CD4-positive, alpha-beta T cell (primary cell): ENCODE data around the gene RSF1. TPM values are rescaled to one million over a fixed set of nuclear protein-coding genes. Genes with fewer than 3 reads are reported as not detected.
"Not testable (repeated sequence)": the region's sequence is repeated elsewhere in the genome, so short reads cannot be mapped to it uniquely, and the experiment has no call there.

Source experiments
- ATAC-seq: fragments of 200-7000 bp; cut with Tn5 transposase; one replicate; pipeline ENCODE4 v1.10.0; 2022; ENCODE audit warnings: mild to moderate bottlenecking; ENCODE audit not compliant: poor library complexity
- CTCF ChIA-PET: fragments of 350-600 bp; sonication (Branson Sonifier 250); formaldehyde crosslinking; loops from one replicate; lab custom pipeline; 2021; ENCODE audit warnings: antibody characterized with exemption, inconsistent platforms; lab: Charles Lee
- POLR2A ChIA-PET: fragments of 350-600 bp; sonication (Branson Sonifier 250); formaldehyde crosslinking; loops from one replicate; lab custom pipeline; 2021; ENCODE audit warnings: antibody characterized with exemption, inconsistent platforms; lab: Charles Lee
- DNase-seq, 14 experiments: peaks; one replicate each; pipeline ENCODE4 v3.0.0-alpha.2; 2013 to 2020; ENCODE audit warnings: mixed read lengths in 2 of 14
- H3K27ac ChIP-seq, 2 donors: one replicate each; pipeline versions ENCODE4 v1.5.1 to v1.7.0; 2013; ENCODE audit warnings: low read length in 2 of 2, low read depth in 1 of 2, mild to moderate bottlenecking in 1 of 2
- H3K27me3 ChIP-seq, 2 experiments: 1 replicate in 1 of 2; 2 replicates in 1 of 2; pipeline versions ENCODE4 v1.6.1 to v1.7.0; 2013; ENCODE audit warnings: low read length in 2 of 2, control low read depth in 1 of 2, mild to moderate bottlenecking in 1 of 2, moderate library complexity in 1 of 2; ENCODE audit not compliant: insufficient read depth in 2 of 2, control insufficient read depth in 1 of 2
- H3K36me3 ChIP-seq: one replicate; pipeline ENCODE4 v1.6.1; 2013; ENCODE audit warnings: low read length, control low read depth; ENCODE audit not compliant: insufficient read depth
- H3K4me1 ChIP-seq: one replicate; pipeline ENCODE4 v1.6.1; 2013; ENCODE audit warnings: low read length, control low read depth; ENCODE audit not compliant: insufficient read depth
- H3K4me3 ChIP-seq: one replicate; pipeline ENCODE4 v1.5.1; 2013; ENCODE audit warnings: mild to moderate bottlenecking, low read length, moderate library complexity
- H3K9me3 ChIP-seq, 2 experiments: 1 replicate in 1 of 2; 2 replicates in 1 of 2; pipeline versions ENCODE4 v1.6.1 to v1.7.0; 2013; ENCODE audit warnings: low read length in 2 of 2, mild to moderate bottlenecking in 2 of 2, control low read depth in 1 of 2, moderate library complexity in 1 of 2; ENCODE audit not compliant: control insufficient read depth in 1 of 2, insufficient read depth in 1 of 2
- H3K27ac Mint-ChIP-seq: one replicate; pipeline ENCODE4 v1.8.0; 2020; ENCODE audit warnings: mixed read lengths
- H3K27me3 Mint-ChIP-seq: one replicate; pipeline ENCODE4 v1.8.0; 2021; ENCODE audit warnings: mixed read lengths
- H3K36me3 Mint-ChIP-seq: one replicate; pipeline ENCODE4 v1.8.0; 2021; ENCODE audit warnings: low read depth, mixed read lengths
- H3K4me1 Mint-ChIP-seq: one replicate; pipeline ENCODE4 v1.8.0; 2021; ENCODE audit warnings: low read depth, mixed read lengths
- H3K4me3 Mint-ChIP-seq: one replicate; pipeline ENCODE4 v1.8.0; 2020; ENCODE audit warnings: mild to moderate bottlenecking, mixed read lengths
- H3K9me3 Mint-ChIP-seq: one replicate; pipeline ENCODE4 v1.8.0; 2020; ENCODE audit warnings: mixed read lengths
- CTCF ChIP-seq: fragments of 200-600 bp; IDR thresholded peaks from one replicate; pipeline ENCODE4 v1.8.0; 2022; ENCODE audit warnings: antibody characterized with exemption, mild to moderate bottlenecking
- intact Hi-C, 2 experiments: fragments of 100-400 bp; cut with DNase I in 1 of 2; cut with micrococcal nuclease in 1 of 2; formaldehyde crosslinking; loops; one replicate each; pipeline versions ENCODE4 v1.15.1 to v1.9.0; 2023 to 2025; cut with DNase I, micrococcal nuclease
- total RNA-seq, 174 experiments: library from RNA in 2 of 174; stranded (reverse) in 2 of 174; gene quantifications; one replicate each; pipeline ENCODE4 v1.2.3 and lab custom pipeline; 2021 to 2026

The RSF1 gene
- total RNA-seq, 2 experiments from 2014 or later = 87.7 to 91.9 TPM

- Mint-ChIP-seq H3K4me3 (no peak overlapping the region), H3K27me3 (no peaks in the 10 kb centered on the region), H3K36me3 (no peaks in the 10 kb centered on the region), H3K27ac (no peak overlapping the region), H3K9me3 (no peaks in the 10 kb centered on the region), H3K4me1 (no peaks in the 10 kb centered on the region)
- DNase-seq (no peak), ATAC-seq (no peak)
- H3K27ac ChIP-seq = no peak overlapping the region
- POLR2A ChIA-PET = no interaction called here
- H3K4me3 ChIP-seq = no peak overlapping the region
- CTCF ChIA-PET = no interaction called here
- intact Hi-C loops = no loop called here
- H3K36me3 ChIP-seq = no peaks in the 10 kb centered on the region
- no peaks in the 10 kb centered on the region for H3K9me3 ChIP-seq
- TF ChIP-seq CTCF = no peak
- no peaks in the 10 kb centered on the region for H3K27me3 ChIP-seq
- no peaks in the 10 kb centered on the region for H3K4me1 ChIP-seq
Measured at GRCh38 chr11:77828926-77829325, 8.4 kb upstream of the RSF1 start.

GRCh38 chr11:77823775-77824174 lies 3.3 kb upstream of the RSF1 start:
- H3K4me1 Mint-ChIP-seq = peaks cover 19% of the 10 kb centered on the region
- H3K36me3 Mint-ChIP-seq = peaks cover 24% of the 10 kb centered on the region
- Histone ChIP-seq H3K9me3 (no peaks in the 10 kb centered on the region), H3K27me3 (no peaks in the 10 kb centered on the region), H3K4me1 (peaks cover 16% of the 10 kb centered on the region), H3K36me3 (no peaks in the 10 kb centered on the region), H3K4me3 (no peak overlapping the region), H3K27ac (no peak overlapping the region)
- intact Hi-C loops = loop anchor here in 1 of 2 experiments (5.0 kb wide), 2 partner anchors 364 to 749 kb away; partner anchors contain the start of genes KCTD21, NARS2 and USP35
- ATAC-seq (no peak), DNase-seq (no peak)
- no peaks in the 10 kb centered on the region for H3K9me3 Mint-ChIP-seq
- no peaks in the 10 kb centered on the region for H3K27me3 Mint-ChIP-seq
- no peak overlapping the region for H3K27ac Mint-ChIP-seq
- no peak for TF ChIP-seq CTCF
- POLR2A ChIA-PET = interaction anchor here (1.5 kb wide), 1 partner anchor 171 kb away, joined by 3 read pairs; the partner anchor contains the start of gene INTS4
- CTCF ChIA-PET = no interaction called here
- H3K4me3 Mint-ChIP-seq = peak overlapping the region; percentile 48

- not testable (repeated sequence) for H3K27me3 Mint-ChIP-seq, H3K36me3 ChIP-seq, H3K9me3 ChIP-seq, H3K27ac ChIP-seq, ATAC-seq, H3K27ac Mint-ChIP-seq, H3K4me3 ChIP-seq, H3K9me3 Mint-ChIP-seq, H3K27me3 ChIP-seq, H3K4me3 Mint-ChIP-seq
- intact Hi-C loops = loop anchor here in 1 of 2 experiments (5.0 kb wide), 2 partner anchors 365 to 750 kb away; partner anchors contain the start of genes KCTD21, NARS2 and USP35
- CTCF ChIA-PET = interaction anchor here (1.3 kb wide), 1 partner anchor 172 kb away, joined by 3 read pairs; the partner anchor contains the start of gene INTS4
- Mint-ChIP-seq H3K36me3 (peaks cover 24% of the 10 kb centered on the region), H3K4me1 (peaks cover 33% of the 10 kb centered on the region)
- POLR2A ChIA-PET = interaction anchor here (1.5 to 4.0 kb wide), 2 partner anchors 173 kb away, joined by 3 to 61 read pairs; partner anchors contain the start of gene INTS4
- peak in 1 of 14 experiments; percentile 25 for DNase-seq
- peaks cover 24% of the 10 kb centered on the region for H3K4me1 ChIP-seq
Measured at GRCh38 chr11:77822126-77822525, 1.6 kb upstream of the RSF1 start.
